Activated CD8-positive, alpha-beta memory T cell treated with anti-CD3 and anti-CD28 coated beads, Interleukin-2, amount 50 U/mL, for 1 hour (primary cell): ENCODE measurements around the gene C6orf47.
"Not testable (repeated sequence)": the region's sequence is repeated elsewhere in the genome, so short reads cannot be mapped to it uniquely, and the experiment has no call there.

Experiments
- DNase-seq: peaks from one replicate; pipeline ENCODE4 v3.0.0-alpha.2; 2020; ENCODE audit errors: extremely low read depth

Gene C6orf47

GRCh38 chr6:31660381-31661261, at the start of gene C6orf47:
Gene C6orf47 (minus strand): TSS chr6:31660778. CDS start chr6:31659947, 831 bp downstream.
- peak; percentile 40 for DNase-seq

GRCh38 chr6:31709157-31709556, 48.6 kb upstream of the C6orf47 start:
- not testable (repeated sequence) for DNase-seq

GRCh38 chr6:31708224-31708623, 47.6 kb upstream of the C6orf47 start:
- DNase-seq, result no peak

GRCh38 chr6:31707701-31708100, 47.1 kb upstream of the C6orf47 start:
- no peak for DNase-seq

- no peak for DNase-seq
Observed at GRCh38 chr6:31706599-31706998, 46.0 kb upstream of the C6orf47 start, which contains the start of gene LY6G6F. Gene LY6G6F (plus strand): TSS chr6:31706866. CDS start chr6:31706907, 41 bp downstream.

- no peak for DNase-seq
Observed at GRCh38 chr6:31705931-31706330, 45.4 kb upstream of the C6orf47 start.

GRCh38 chr6:31702819-31703716, 42.5 kb upstream of the C6orf47 start, which contains the start of gene ABHD16A:
Gene ABHD16A (minus strand): TSS chr6:31703324. CDS start chr6:31703281, 43 bp downstream.
- DNase-seq, result peak; percentile 95

- no peak for DNase-seq
Observed at GRCh38 chr6:31702405-31702818, 41.8 kb upstream of the C6orf47 start.

- DNase-seq, result no peak
Observed at GRCh38 chr6:31701666-31702404, 41.3 kb upstream of the C6orf47 start.

- no peak for DNase-seq
Observed at GRCh38 chr6:31700740-31701401, 40.3 kb upstream of the C6orf47 start.

GRCh38 chr6:31697555-31697954, 37.0 kb upstream of the C6orf47 start:
- no peak for DNase-seq

- no peak for DNase-seq
Observed at GRCh38 chr6:31693535-31693934, 33.0 kb upstream of the C6orf47 start.

- DNase-seq, result no peak
Observed at GRCh38 chr6:31692886-31693285, 32.3 kb upstream of the C6orf47 start.

GRCh38 chr6:31692353-31692752, 31.8 kb upstream of the C6orf47 start:
- DNase-seq, result no peak

GRCh38 chr6:31691564-31692108, 31.1 kb upstream of the C6orf47 start:
- DNase-seq, result no peak

- DNase-seq, result no peak
Observed at GRCh38 chr6:31691078-31691463, 30.5 kb upstream of the C6orf47 start.

- DNase-seq, result no peak
Observed at GRCh38 chr6:31690231-31691077, 29.9 kb upstream of the C6orf47 start.

GRCh38 chr6:31689249-31690110, 28.9 kb upstream of the C6orf47 start:
- no peak for DNase-seq
